Stimulated activated CD4-positive, alpha-beta T cell treated with anti-CD3 and anti-CD28 coated beads, Interleukin-4, amount 100 ng/mL, for 24 hours (primary cell): ENCODE measurements around the gene SEMA3E.
"Not testable (repeated sequence)": the region's sequence is repeated elsewhere in the genome, so short reads cannot be mapped to it uniquely, and the experiment has no call there.

Experiments
- DNase-seq: peaks from one replicate; pipeline ENCODE4 v3.0.0-alpha.2; 2020

The SEMA3E gene

DNA sequence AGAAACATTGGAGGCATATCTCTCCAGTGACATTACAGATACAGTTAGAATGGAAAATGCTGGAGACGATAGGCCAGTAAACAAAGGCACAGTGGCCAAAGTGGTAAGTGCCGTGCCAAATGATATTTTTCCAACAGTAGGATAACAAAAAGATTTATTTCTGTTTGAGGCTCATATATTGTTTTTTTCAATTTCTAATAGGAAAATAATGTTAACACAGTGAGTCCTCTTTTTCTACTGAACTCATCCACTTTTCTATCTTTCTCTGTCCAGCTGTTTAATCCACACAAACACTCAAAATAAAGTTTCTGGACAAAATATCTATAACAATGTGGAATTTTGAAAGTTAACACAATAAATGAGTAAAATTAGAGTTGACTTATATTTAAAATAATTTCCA is 201.3 kb downstream of the SEMA3E start:
- DNase-seq: no peak

DNA sequence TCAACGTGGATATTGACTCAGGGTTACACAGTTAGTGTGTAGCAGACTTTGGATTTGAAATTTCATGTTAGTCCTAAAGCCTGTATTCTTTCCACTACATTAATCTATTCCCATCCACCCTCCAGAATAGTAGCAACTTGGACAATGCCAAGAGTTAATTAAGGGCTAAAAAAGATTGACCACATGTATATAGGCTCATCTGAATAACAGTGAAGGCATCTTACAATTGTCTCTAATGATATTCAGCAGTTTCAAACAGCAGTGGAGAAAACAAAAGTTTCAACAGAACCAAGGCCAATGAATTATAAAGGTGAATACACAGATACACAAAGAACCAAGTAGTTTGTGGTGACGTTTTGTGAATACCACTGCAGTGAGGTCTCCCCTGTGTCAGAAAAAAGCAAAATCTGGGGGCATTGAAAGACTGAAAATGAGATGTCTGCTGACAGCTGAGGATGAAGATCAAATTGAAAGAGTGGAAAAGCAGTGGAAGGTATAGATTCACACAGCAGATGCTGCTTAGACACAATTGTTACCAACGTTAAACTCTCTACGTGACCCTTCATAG is 202.8 kb downstream of the SEMA3E start:
- DNase-seq: no peak

DNA sequence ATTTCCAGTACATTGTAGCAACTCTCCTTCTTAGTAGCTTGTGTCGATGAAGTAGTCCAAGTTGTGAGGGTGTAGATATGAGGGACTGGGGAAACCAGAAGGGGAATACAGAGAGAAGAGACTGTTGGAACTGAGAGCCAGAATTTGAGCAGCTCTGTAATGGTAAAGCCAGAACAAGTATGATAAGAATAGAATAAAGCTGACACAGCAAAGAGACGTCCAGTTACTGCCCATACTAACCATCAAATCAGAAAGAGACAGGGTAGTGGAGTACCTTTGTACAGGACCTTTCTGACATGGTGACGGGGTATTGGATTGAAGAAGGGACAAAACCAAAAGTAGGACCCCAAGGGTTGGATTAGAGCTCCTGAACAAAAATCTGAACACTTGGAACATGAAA is 206.0 kb downstream of the SEMA3E start:
- no peak for DNase-seq

DNA sequence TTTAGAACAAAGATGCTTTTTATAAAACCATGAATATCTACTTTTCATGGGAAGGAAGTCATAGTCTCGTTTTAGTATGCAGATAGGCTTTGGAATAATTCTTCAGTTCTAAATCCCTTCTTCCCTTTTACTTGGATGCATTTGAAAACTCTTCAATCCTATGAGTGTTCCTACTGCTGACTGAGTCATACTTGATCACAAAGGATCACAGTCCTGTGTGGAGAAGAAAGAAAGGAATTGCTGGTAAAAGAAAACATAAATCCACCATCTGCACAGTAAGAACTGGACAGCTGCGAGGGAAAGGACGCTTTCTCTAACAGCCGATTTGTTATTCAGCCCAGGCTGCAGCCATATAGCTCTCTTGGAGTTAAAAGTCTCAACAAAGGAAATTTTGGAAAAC is 209.9 kb downstream of the SEMA3E start:
- DNase-seq: no peak

DNA sequence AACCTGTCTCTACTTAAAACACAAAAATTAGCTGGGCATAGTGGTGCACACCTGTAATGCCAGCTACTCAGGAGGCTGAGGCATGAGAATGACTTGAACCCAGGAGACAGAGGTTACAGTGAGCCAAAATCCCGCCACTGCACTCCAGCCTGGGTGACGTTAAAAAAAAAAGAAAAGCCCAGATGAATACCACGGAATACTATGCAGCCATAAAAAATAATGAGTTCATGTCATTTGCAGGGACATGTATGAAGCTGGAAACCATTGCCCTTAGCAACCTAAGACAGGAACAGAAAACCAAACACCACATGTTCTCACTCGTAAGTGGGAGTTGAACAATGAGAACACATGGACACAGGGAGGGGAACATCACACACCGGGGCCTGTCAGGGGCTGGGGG is 218.7 kb downstream of the SEMA3E start:
- not testable (repeated sequence) for DNase-seq

DNA sequence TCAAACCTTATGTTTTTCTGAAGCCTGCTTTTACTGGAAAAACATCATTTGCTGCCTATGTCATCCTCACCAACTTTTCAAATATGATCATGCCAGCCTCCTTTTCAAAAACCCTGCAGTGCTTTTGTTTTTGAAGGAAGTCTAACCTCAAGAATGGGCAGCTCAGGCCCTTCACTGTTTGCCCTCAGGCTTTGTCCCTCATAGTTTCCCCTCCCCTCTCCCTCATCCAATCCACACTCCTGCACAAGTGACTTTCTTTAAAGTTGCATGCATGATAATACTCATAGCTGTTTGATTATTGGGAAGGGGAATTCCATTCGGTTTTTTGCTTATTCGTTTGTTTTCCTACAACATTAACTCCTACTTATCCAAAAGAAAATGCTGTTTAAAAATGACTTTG is 219.4 kb downstream of the SEMA3E start:
- no peak for DNase-seq

- DNase-seq: no peak
Measured at GRCh38 chr7:83427884-83428283, 221.1 kb downstream of the SEMA3E start.

DNA sequence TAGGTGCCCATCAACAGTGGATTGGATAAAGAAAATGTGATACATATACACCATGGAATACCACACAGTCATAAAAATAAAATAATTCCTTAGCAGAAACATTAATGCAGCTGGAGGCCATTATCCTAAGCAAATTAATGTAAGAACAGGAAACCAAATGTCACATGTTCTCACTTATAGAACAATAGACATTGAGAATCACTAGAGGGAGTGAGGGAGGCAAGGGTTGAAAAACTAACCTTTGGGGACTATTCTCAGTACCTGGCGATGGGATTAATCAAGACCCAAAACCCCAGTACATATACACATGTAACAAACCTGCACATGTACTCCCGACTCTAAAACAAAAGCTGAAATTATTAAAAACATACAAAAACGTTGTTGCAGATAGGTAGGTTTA is 222.6 kb downstream of the SEMA3E start:
- no peak for DNase-seq

DNA sequence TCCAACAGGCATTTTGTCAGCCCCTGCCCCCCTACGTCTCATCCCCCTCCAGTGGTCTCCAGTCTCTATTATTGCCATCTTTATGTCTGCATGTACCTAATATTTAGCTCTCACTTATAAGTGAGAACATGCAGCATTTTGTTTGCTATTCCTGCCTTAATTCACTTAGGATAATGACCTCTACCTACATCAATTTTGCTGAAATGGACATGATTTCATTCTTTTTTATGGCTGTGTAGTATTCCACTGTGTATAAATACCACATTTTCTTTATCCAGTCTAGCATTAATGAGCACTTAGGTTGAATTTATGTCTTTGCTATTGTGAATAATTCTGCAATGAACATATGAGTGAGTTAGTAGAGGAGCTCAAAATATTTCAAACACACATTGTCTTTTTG is 229.9 kb downstream of the SEMA3E start:
- DNase-seq: no peak

DNA sequence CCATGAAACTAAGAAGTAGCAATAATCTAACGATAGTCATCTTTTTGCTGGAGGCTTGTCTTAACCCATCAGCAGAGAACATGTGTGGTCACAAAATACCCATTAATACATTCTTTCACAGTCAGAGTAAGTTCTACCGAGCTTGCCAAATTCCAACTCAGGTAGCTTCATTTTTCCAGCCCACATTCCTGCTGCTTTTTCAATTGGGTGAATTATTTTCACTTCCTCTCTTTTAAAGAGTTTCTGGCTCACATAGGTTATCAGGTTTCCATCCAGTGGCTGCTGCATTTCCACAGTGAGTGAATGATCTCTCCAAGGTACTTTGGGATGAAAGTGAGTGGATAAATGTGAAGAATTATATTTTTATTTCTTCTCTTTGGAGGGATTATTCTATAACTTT is 233.1 kb downstream of the SEMA3E start:
- DNase-seq: no peak

DNA sequence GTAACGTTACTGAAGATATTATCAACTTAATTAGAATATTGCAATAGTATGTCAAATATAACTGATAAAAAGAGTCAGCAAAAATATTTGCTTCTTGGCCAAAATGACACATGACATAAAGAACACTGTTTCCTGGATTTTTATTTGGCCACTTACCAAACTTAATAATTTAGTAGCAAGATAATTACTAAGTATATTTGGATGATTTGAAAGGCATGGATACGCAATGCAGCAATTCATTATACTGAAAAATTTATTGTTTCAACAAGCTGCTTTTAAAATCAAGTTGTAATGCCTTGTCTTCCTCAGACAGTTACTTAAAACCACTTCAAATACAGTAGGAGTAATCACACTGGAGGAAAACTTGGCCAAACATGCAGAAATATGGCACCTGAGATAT is 234.0 kb downstream of the SEMA3E start:
- DNase-seq: no peak

DNA sequence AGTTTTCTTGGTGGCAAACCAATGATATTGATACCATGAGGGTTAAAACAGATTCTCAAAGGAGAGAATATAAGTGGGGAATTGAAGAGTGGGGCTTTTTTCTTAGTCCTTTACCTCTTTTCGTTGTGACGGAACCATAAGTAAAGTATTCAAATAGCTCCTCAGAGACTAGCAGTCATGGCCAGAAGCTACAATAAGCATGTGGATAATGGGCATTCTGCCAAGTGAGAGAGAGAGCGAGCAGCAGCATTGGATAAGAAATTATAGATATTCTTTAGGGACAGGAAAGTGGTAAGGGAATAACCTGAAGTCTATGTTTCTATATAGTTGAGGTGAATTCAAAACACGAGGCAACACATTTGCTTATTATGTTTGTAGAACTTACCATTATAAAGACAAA is 235.1 kb downstream of the SEMA3E start:
- DNase-seq: no peak

DNA sequence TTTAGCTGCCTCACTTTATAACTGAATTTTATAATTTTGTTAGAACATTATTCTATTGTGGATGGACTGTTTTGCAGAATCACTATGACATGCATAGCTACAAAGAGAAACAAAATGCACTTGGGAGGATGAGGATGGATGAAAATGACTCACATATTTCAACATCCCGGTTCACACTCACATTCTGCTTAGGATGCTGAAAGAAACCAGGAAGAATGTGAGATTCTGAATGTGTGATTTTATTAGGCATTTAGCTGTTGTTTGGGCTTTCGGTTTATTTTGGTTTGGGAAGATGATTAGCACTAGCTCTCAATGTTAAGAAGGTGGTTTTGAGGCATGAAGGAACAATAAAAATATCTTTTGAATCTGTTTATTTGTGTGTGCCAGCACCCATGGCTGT is 235.5 kb downstream of the SEMA3E start:
- no peak for DNase-seq

- DNase-seq: no peak
Measured at GRCh38 chr7:83410989-83411591, 237.8 kb downstream of the SEMA3E start.

GRCh38 chr7:83394776-83395175 is 254.2 kb downstream of the SEMA3E start:
- DNase-seq: no peak

GRCh38 chr7:83388436-83388835 is 260.5 kb downstream of the SEMA3E start:
- DNase-seq: no peak

DNA sequence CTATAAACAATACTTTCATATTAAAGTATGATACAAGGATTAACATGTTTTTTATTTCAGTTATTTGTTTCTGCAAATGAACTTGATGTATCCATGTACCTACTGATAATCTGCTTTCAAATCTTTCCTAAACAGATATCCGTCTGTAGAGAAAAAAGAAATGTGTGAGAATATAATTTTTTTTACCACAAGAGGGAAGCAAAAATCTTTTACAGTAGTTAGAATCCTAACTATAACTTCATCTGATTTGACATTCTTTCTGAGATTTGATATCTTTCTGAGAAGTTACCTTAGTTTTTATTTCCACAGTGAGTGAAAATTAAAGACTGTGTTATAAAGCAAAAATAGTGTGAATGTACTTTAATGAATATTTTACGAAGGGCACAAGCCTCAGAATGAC is 282.3 kb downstream of the SEMA3E start:
- DNase-seq: no peak

GRCh38 chr7:83365746-83366145 is 283.2 kb downstream of the SEMA3E start:
- DNase-seq: no peak

GRCh38 chr7:83362871-83363550 is 285.9 kb downstream of the SEMA3E start:
- DNase-seq: no peak

DNA sequence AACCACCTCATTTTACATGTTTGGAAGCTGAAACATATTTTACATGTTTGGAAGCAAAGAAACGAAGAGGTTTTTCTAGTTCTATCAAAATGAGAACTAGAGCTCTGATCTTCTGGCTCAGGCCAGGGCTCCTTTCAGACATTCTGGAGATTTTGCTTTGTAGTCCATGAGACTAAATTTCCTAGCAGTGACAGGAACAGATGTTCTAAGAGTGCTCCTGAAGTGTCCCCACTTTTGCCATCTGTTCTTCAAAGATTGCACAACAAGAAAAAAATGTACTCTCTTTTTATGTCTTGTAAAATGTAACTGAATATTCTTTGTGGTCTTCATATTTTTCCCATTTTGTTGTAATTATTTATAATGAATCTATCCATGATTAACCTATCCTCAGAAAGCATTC is 289.8 kb downstream of the SEMA3E start:
- no peak for DNase-seq

GRCh38 chr7:83355143-83355542 is 293.8 kb downstream of the SEMA3E start:
- DNase-seq: no peak

GRCh38 chr7:83347945-83348444 is 300.9 kb downstream of the SEMA3E start:
- no peak for DNase-seq

- DNase-seq: no peak
Measured at GRCh38 chr7:83339907-83340306, 309.0 kb downstream of the SEMA3E start.

GRCh38 chr7:83338277-83338950 is 310.5 kb downstream of the SEMA3E start:
- no peak for DNase-seq
